Smooth muscle cell (in vitro differentiated cells): ENCODE measurements around the gene FBXL7. TPM values are rescaled to one million over a fixed set of nuclear protein-coding genes. Genes with fewer than 3 reads are reported as not detected.

Experiments used
- DNase-seq: peaks from one replicate; lab custom pipeline; 2025; ENCODE audit not compliant: unreplicated experiment; lab: John Stamatoyannopoulos, UW
- H2AFZ ChIP-seq: fragments of 200-600 bp; sonication (generic); 2 replicates; pipeline ENCODE4 v1.6.0; 2016; ENCODE audit warnings: antibody characterized with exemption, low read depth, mild to moderate bottlenecking
- H3F3A ChIP-seq: fragments of 200-600 bp; sonication (generic); 2 replicates; pipeline ENCODE4 v1.6.0; 2017; ENCODE audit warnings: antibody characterized with exemption, low read depth
- H3K27ac ChIP-seq: fragments of 200-600 bp; sonication (generic); 2 replicates; pipeline ENCODE4 v1.5.1; 2016; ENCODE audit warnings: low read depth, mild to moderate bottlenecking
- H3K27me3 ChIP-seq: fragments of 200-600 bp; sonication (generic); 2 replicates; pipeline ENCODE4 v1.6.1; 2016; ENCODE audit warnings: low read depth, mild to moderate bottlenecking
- H3K36me3 ChIP-seq: fragments of 200-600 bp; sonication (generic); 2 replicates; pipeline ENCODE4 v1.5.1; 2016; ENCODE audit warnings: low read depth
- H3K4me1 ChIP-seq: fragments of 200-600 bp; sonication (generic); 2 replicates; pipeline ENCODE4 v1.5.1; 2016; ENCODE audit warnings: low read depth
- H3K4me2 ChIP-seq: fragments of 200-600 bp; sonication (generic); 2 replicates; pipeline ENCODE4 v1.6.0; 2016; ENCODE audit warnings: mild to moderate bottlenecking
- H3K4me3 ChIP-seq: fragments of 200-600 bp; sonication (generic); 2 replicates; pipeline ENCODE4 v1.5.1; 2016; ENCODE audit warnings: mild to moderate bottlenecking
- H3K79me2 ChIP-seq: fragments of 200-600 bp; sonication (generic); 2 replicates; pipeline ENCODE4 v1.6.0; 2016; ENCODE audit warnings: low read depth, mild to moderate bottlenecking
- H3K9ac ChIP-seq: fragments of 200-600 bp; sonication (generic); 2 replicates; pipeline ENCODE4 v1.6.0; 2016; ENCODE audit warnings: low read depth
- H3K9me3 ChIP-seq: fragments of 200-600 bp; sonication (generic); replicated peaks from 2 replicates; pipeline ENCODE4 v1.5.1; 2016; ENCODE audit warnings: low read depth
- H4K20me1 ChIP-seq: fragments of 200-600 bp; sonication (generic); 2 replicates; pipeline ENCODE4 v1.6.0; 2016; ENCODE audit warnings: low read depth
- WGBS: methylation state at CpG from one replicate; pipeline ENCODE4 v1.1.7; 2016; ENCODE audit warnings: low lambda C conversion rate; 5-methylcytosine and 5-hydroxymethylcytosine counted together
- polyA plus RNA-seq: library from polyadenylated mRNA; unstranded; fragments of >200 nt; fragmentation: Nextera tagmentation; extraction: Ambion mirVana; gene quantifications from 2 replicates; pipeline ENCODE4 v1.2.1, GENCODE V29; 2016
- total RNA-seq: library from RNA; depleted of rRNA; stranded (reverse); fragments of >200 nt; gene quantifications from 2 replicates; pipeline ENCODE4 v1.2.3, GENCODE V29; 2014
- TF ChIP-seq, protein P1 (sequence below): fragments of 200-600 bp; sonication (generic); IDR thresholded peaks from 2 replicates; pipeline ENCODE4 v1.5.1; 2017; ENCODE audit warnings: borderline replicate concordance, mild to moderate bottlenecking, antibody characterized with exemption; ENCODE audit not compliant: insufficient read depth, poor library complexity, severe bottlenecking

The FBXL7 gene
- total and polyA plus RNA-seq, 2 experiments from 2014 or later: 20.2 to 21.0 TPM

DNA sequence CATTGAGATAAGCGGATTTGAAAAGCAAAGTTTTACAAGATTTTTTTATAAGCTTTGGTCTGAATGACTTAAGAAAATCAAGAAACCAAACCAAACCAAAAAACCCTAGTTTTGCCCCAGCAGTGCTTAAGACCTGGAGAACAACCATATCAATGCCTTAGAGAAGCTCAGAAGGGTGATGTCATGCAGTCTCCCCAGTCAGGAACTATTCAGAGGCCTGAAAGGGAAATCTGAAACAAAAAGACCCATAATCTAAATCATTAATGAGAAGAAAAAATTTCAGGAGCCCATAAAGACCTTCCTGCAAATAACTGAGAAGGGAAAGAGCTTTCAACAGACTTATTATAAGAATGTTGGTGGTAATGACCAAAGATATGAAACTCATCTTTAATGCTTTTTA lies 399.5 kb downstream of the FBXL7 start:
- WGBS: 93% methylated on average over 1 of the region's 1 CpG
- Histone ChIP-seq H3K27ac (no peak overlapping the region), H3K36me3 (no peaks in the 10 kb centered on the region), H3K27me3 (no peaks in the 10 kb centered on the region), H3K9ac (no peak overlapping the region), H4K20me1 (peaks cover 14% of the 10 kb centered on the region), H3K4me2 (no peak overlapping the region), H3K9me3 (no peaks in the 10 kb centered on the region), H3K4me3 (no peak overlapping the region), H2AFZ (no peak overlapping the region), H3F3A (no peaks in the 10 kb centered on the region), H3K4me1 (no peaks in the 10 kb centered on the region), H3K79me2 (no peaks in the 10 kb centered on the region)
- TF ChIP-seq, protein P1, sequence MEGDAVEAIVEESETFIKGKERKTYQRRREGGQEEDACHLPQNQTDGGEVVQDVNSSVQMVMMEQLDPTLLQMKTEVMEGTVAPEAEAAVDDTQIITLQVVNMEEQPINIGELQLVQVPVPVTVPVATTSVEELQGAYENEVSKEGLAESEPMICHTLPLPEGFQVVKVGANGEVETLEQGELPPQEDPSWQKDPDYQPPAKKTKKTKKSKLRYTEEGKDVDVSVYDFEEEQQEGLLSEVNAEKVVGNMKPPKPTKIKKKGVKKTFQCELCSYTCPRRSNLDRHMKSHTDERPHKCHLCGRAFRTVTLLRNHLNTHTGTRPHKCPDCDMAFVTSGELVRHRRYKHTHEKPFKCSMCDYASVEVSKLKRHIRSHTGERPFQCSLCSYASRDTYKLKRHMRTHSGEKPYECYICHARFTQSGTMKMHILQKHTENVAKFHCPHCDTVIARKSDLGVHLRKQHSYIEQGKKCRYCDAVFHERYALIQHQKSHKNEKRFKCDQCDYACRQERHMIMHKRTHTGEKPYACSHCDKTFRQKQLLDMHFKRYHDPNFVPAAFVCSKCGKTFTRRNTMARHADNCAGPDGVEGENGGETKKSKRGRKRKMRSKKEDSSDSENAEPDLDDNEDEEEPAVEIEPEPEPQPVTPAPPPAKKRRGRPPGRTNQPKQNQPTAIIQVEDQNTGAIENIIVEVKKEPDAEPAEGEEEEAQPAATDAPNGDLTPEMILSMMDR: no peak
- DNase-seq: no peak

DNA sequence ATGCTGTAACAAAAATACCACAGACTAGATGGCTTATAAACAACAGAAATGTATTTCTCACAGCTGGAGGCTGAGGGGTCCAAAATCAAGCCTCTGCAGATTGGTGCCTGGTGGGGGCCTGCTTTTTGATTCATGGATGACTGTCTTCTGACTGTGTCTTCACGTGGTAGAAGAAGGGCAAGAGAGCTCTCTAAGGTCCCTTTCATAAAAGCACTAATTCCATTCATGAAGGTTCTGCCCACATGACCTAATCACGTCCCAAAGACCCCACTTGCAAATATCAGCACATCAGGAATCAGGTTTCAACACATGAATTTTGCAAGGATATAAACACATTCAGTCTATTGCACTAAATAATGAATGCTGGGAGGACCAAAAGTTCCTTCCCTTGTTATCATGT lies 401.2 kb downstream of the FBXL7 start:
- Histone ChIP-seq H3K79me2 (no peaks in the 10 kb centered on the region), H3K4me2 (no peak overlapping the region), H3K4me3 (no peak overlapping the region), H3K9me3 (no peaks in the 10 kb centered on the region), H3K36me3 (no peaks in the 10 kb centered on the region), H3F3A (no peaks in the 10 kb centered on the region), H2AFZ (no peak overlapping the region), H3K27me3 (no peaks in the 10 kb centered on the region), H3K9ac (no peak overlapping the region), H3K4me1 (no peaks in the 10 kb centered on the region), H4K20me1 (peaks cover 14% of the 10 kb centered on the region), H3K27ac (no peak overlapping the region)
- TF ChIP-seq, protein P1: no peak
- no peak for DNase-seq
- 78% methylated on average over 2 of the region's 2 CpGs for WGBS

DNA sequence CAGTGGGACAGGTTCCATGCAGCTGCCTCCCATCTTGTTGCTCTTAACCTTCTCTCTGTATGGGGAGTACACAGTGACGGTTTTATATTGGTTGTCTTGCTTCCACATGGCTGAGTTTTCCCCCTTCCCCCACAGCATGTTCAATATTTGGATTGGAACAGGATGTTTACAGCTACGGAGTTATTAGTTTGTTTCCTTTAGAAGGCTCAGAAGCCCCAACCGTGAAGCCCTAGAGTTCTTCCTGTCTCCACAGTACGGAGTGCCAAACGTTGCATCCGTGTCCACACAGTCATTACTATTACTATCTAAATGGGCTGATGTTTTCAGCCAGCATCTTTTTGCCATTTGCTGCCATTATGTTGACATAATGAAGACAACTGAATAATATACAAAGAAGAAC lies 402.1 kb downstream of the FBXL7 start:
- Histone ChIP-seq H3F3A (no peaks in the 10 kb centered on the region), H2AFZ (no peak overlapping the region), H3K27me3 (no peaks in the 10 kb centered on the region), H3K9me3 (no peaks in the 10 kb centered on the region), H3K4me3 (no peak overlapping the region), H3K36me3 (no peaks in the 10 kb centered on the region), H4K20me1 (peaks cover 14% of the 10 kb centered on the region), H3K4me1 (no peaks in the 10 kb centered on the region), H3K27ac (no peak overlapping the region), H3K9ac (no peak overlapping the region), H3K4me2 (no peak overlapping the region), H3K79me2 (no peaks in the 10 kb centered on the region)
- TF ChIP-seq, protein P1: no peak
- 87% methylated on average over 6 of the region's 6 CpGs for WGBS
- no peak for DNase-seq
